ENCODE data around the gene MOB3B.
"Not testable (repeated sequence)": the region's sequence is repeated elsewhere in the genome, so short reads cannot be mapped to it uniquely, and the experiment has no call there.

The MOB3B gene

DNA sequence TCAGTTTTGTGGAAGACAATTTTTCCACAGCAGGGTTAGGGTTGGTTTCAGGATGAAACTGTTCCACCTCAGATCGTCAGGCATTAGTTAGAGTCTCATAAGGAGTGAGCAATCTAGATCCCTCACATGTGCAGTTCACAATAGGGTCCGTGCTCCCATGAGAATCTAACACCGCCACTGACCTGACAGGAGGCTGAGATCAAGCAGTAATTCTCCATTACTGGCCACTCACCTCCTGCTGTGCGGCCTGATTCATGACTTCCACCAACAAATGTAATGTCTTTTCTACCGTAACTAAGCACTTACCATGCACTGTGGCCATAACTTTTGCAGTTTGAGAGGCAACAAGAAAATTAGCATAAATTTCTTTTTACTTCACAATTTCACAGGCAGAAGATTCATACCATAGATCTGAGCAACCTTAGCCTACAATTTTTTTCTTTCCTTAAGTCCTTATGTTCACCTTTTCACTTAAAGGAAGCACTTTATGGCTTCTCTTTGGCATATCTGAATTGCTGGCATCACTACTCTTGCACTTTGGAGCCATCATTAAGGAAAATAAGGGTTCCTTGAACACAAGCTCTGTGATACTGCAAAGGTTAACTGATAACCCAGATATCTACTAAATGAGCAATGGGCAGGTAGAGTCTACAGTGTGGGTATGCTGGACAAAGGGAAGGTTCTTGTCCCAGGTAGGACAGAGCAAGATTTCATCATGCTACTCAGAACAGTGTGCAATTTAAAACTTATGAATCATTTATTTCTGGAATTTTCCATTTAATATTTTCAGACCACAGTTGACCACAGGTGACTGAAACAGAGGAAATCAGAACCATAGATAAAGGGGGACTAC is 88.5 kb downstream of the MOB3B start:
- FAIRE-seq: no peak

DNA sequence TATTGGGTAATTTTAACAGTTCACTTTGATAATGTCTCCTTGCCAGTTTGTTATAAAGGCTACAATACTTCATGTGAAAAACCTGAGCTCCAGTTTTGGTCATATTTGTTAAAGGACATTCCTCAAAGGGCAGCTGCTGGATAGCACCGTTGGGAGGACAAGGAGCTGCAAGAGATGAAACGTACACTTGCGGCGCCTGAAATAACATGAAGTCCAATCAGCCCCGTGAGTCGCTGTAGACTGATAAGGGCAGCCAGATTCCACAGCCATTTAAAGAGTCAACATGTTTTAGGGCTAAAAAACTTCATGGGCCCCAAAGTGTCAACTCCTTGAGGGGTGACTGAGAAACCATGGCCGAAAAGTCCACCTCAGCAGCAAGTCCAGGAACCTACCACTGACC is 91.1 kb downstream of the MOB3B start:
- no peak for FAIRE-seq

- no peak for FAIRE-seq
These were observed 91.8 kb downstream of the MOB3B start for GRCh38 chr9:27437652-27438373.

- FAIRE-seq: no peak
These were observed 93.4 kb downstream of the MOB3B start for GRCh38 chr9:27436234-27436633.

- no peak for FAIRE-seq
These were observed 95.8 kb downstream of the MOB3B start for GRCh38 chr9:27433631-27434325.

DNA sequence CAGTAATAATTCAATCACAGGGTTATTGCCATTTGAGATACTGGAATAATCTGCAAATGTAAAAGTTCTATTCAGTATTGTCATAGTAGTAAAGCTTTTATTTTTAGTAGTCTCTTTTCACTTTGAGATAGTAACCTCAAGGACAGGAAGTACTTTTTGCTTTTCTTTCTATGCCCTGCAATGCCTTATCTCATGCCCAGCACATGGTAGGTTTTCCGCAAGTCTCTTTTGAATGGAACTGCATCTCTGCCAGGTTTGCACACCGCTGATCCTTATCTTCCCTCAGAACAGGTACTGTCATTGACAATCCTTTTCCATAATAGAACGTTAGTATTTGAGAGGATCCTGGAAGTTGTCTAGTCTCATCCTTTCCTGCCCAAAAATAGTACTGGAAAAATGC is 97.3 kb downstream of the MOB3B start:
- FAIRE-seq: no peak

DNA sequence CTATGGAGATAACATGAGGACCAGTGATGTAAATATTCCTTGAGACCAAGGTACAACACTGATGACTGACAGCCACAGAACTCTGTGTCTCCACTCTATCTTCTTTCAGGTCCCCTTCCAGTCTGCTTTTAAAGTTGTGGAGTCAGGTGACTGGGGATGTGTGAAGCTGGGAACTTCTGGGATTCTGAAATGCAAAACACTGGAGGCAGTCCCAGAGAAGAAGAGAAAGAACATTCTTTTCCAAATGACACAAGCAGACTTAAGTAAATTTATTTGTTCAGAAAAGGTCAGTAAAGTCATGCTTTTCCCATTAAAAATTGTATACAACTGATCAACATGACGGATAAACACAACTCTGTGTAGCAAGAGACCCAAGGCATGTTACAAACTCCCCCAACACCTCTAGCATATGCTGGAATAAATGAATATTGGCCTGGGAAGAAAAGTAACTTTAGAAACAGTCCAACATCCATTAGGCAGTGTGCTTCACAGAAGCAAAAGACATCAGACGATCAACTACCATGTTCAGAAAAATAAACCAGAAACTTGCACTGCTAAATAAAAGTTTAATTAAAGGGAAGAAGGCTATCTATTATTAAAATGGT is 98.0 kb downstream of the MOB3B start:
- FAIRE-seq: no peak

DNA sequence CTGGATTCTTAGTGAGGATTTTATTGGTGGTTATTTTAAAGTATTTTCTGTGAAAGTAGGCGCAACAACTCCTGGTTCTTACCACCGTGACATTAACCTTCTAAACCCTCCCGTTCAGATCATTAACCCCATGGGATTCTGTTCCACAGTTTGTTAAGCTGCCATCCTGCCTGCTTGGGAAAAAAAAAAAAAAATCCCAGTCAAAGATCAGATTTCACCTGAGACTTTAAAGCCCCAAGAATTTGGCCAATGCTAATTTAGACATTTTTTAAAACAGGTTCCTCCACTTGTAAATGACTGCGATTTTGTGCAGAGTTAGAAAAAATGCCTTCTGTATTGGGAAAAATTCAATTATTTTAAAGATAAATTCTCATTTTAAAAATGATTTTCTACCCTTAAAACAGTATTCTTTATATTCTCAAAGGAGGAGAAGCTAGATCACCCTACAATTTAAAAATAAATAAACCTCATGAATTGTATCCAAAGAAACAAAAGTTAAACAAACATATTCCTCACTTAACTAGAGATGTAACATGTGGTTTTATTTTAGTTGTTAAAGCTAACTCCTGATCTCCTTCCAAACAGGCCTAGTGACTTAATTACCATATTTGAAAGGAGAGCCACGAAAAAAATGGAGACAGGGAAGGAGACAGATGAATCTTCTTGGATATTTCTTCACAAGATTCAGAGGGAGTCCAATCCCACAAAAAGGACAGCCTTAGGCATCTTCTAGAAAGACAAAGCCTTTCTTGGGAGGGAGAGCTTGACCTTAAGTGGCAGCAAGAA is 98.7 kb downstream of the MOB3B start:
- no peak for FAIRE-seq

GRCh38 chr9:27429917-27430316 is 99.7 kb downstream of the MOB3B start:
- FAIRE-seq: no peak

DNA sequence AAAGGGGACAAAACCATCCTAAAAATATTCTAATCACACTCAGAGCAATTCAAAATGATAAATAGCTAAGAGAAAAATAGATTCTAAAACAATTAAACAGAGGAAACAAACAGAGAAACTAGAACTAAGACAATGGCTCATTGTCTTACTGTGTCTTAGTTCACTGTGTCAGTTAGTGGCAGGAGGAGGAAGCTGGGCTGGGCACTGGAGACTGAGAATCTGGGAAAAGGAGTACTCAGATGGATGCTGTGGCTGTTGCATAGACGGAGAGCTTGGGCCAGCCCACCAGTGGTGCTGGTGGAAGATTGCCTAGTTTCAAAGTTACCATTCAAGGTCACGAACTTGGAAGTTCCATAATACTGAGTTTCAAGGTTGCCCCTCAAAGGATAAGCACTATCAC is 100.2 kb downstream of the MOB3B start:
- FAIRE-seq: no peak

DNA sequence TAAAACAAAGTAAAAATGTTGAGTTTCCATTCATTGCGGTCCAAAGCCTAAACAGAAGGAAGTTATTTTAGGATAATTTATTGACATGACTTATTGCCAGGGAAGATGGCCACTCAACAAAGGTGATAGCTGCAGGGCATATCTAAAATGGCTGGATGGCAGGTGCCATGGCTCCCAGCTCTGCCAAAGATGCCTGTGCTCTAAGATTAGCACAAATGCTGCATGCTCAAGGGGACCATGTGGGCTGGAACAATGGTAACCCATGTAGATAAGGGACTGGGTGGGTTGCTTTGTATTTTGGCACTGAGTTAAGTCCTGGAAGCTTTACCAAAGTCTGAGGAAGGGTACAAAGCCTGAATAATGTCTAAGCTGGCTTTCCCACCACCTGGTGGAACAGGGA is 101.1 kb downstream of the MOB3B start:
- FAIRE-seq: no peak

- no peak for FAIRE-seq
These were observed 102.4 kb downstream of the MOB3B start for GRCh38 chr9:27427272-27427643.

DNA sequence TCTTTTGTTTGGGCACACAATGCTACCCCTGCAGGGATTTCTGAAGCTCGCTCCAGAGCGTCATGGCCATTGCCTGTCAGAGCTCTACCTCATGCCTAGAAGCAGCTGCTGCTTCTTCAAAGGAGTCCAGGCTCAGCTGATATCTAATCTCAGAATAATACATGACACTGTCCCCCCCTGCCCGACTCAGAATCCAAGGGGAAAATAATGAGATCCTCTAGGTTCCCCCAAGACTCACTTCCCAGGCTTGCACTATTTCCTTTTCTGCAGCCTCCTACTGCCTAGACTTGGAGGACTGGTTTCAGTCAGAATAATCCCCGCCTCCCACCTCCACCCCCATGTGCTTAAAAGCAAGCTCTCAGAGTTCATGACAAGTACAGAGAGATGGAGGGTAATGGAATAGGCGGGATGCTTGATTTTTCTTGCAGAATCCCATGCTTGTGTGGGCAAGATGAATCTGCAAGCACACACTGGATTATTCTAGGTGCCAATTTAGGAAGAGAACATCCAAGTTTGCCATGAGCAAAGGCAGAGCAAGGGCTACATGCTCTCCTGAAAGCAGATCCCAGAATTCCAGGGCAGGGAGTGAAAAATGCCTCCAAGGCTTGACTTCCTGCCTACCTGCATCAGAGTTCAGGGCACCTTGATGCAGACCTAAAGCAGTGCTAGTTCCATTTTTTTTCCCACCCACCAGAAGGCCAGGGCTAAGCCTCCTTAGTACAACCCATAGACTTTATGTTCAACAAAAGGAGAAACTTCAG is 102.9 kb downstream of the MOB3B start:
- no peak for FAIRE-seq

- FAIRE-seq: no peak
These were observed 103.6 kb downstream of the MOB3B start for GRCh38 chr9:27425827-27426510.

DNA sequence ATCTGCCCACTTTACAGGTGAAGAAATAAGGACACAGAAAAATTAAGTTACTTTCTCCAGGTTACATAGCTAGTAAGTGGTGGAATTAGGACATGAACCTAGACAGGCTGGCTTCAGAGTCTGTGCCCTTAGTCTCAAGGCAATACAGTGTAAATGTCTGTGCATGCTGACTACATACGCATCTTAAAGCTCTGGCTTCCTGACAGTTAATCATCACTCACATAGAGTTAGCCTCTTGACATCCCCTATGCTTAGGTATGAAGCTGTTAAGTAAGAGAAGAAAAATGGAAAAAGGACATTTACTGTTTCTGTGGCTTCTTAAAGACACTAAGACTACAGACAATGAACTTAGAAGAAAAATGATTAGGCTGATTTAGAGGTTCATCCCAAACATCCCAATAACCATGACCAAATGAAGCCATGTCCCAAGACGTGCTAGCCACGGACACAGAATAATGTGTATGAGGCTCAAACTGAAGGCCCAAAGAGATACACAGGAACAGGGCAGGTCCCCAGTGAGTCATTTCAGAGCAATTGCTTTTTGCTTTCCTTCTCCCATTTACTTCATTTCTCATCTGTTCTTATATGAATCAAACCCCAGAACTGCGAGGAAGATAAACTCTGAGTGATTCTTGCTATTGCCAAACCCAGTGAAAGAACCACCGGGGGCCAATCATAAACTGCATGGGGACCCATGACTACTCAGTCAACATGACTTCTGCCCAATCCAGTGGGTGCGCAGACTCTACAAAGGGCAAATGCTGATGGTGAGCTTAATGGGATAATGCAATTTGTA is 105.5 kb downstream of the MOB3B start:
- FAIRE-seq: no peak

- no peak for FAIRE-seq
These were observed 107.3 kb downstream of the MOB3B start for GRCh38 chr9:27422279-27422834.

DNA sequence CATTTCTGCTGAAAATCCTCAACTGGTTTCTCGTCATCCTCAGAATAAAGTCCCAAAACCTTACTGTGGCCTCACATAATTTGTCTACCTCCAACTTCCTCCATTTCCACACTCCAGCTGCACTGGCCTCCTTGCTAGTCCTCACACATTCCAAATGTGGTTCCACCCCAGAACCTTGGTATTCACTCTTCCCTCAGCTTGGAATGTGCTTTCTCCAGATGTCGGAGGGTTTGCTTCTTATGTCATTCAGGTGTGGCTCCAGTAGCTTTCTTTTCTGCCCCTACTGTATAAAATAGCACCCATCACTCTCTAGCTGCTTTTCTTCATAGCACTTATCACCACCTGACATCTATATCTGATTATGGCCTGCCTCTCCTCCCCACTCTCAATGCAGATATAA is 108.0 kb downstream of the MOB3B start:
- FAIRE-seq: no peak

DNA sequence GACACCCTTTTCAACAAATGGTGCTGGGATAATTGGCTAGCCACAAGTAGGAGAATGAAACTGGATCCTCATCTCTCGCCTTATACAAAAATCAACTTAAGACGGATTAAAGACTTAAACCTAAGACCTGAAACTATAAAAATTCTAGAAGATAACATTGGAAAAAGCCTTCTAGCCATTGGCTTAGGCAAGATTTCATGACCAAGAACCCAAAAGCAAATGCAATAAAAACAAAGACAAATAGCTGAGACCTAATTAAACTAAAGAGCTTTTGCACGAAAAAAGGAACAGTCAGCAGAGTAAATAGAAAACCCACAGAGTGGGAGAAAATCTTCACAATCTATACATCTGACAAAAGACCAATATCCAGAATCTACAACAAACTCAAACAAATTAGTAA is 110.1 kb downstream of the MOB3B start:
- not testable (repeated sequence) for FAIRE-seq

DNA sequence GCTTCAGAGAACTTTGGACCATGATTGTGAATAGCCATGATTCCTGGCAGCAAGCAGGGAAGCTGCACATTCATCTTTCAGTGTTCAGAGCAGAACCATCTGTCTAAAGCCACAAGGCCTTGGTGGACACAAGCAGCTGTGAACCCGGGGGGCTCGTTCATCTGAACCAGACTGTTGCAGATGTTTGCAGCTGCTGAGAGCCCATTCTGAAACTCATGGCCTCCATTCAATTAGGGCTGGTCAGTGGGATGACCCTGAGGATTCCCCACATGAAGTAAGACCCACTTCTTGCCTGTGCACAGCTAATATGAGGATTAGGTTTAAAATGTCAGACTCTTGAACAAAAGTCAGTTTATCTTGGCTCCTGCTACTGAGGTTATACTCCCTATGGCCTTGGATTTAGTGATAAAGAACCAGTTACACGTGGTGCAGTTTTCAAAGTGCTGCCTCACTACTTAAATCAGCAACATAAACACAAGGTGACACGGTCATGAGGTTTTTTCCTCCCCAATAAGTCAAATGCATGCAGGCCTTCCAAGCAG is 115.3 kb downstream of the MOB3B start:
- FAIRE-seq: no peak

Data from islet of Langerhans (tissue), 1 donor.